AG10803 (cell line): Measurements from ENCODE around the gene ARL4A.
A peak's percentile ranks its signal among the peaks of the same experiment; 100 is the strongest.
"Not testable (repeated sequence)": the region's sequence is repeated elsewhere in the genome, so short reads cannot be mapped to it uniquely, and the experiment has no call there.

ENCODE experiments used
- DNase-seq: peaks from one replicate; pipeline ENCODE4 v3.0.0; 2010; ENCODE audit warnings: low read depth
- H3K4me3 ChIP-seq: 2 replicates; pipeline ENCODE4 v1.5.1; 2011; ENCODE audit warnings: mild to moderate bottlenecking, low read length, control low read depth
- CTCF ChIP-seq: conservative IDR thresholded peaks from 2 replicates; pipeline ENCODE4 v1.5.1; 2011; ENCODE audit warnings: mild to moderate bottlenecking, low read length, control low read depth, inconsistent platforms

Gene ARL4A

GRCh38 chr7:12643001-12643643 lies 44.3 kb upstream of the ARL4A start:
- TF ChIP-seq CTCF: no peak
- peak; percentile 35 for DNase-seq
- H3K4me3 ChIP-seq: no peak overlapping the region

GRCh38 chr7:12643644-12644043 lies 43.8 kb upstream of the ARL4A start:
- no peak for DNase-seq
- H3K4me3 ChIP-seq: no peak overlapping the region
- TF ChIP-seq CTCF: no peak

- DNase-seq, H3K4me3 ChIP-seq: not testable (repeated sequence)
These were observed 42.2 kb upstream of the ARL4A start for GRCh38 chr7:12645212-12645611.

GRCh38 chr7:12646139-12646538 lies 41.3 kb upstream of the ARL4A start:
- TF ChIP-seq CTCF: no peak
- H3K4me3 ChIP-seq: no peak overlapping the region
- DNase-seq: peak; percentile 54

GRCh38 chr7:12647364-12648219 lies 39.8 kb upstream of the ARL4A start:
- H3K4me3 ChIP-seq: no peak overlapping the region
- DNase-seq: peak; percentile 51
- TF ChIP-seq CTCF: no peak

- no peak for TF ChIP-seq CTCF
- H3K4me3 ChIP-seq: no peak overlapping the region
- DNase-seq: no peak
These were observed 38.6 kb upstream of the ARL4A start for GRCh38 chr7:12648704-12649261.

GRCh38 chr7:12649348-12649747 lies 38.1 kb upstream of the ARL4A start:
- TF ChIP-seq CTCF: no peak
- DNase-seq: no peak
- no peak overlapping the region for H3K4me3 ChIP-seq
